ENCODE data around the gene NUP85. TPM values are rescaled to one million over a fixed set of nuclear protein-coding genes. Genes with fewer than 3 reads are reported as not detected.
A peak's percentile ranks its signal among the peaks of the same experiment; 100 is the strongest.

The NUP85 gene
- total and polyA plus RNA-seq, 2 experiments from 2014 or later = 59.4 to 114 TPM

DNA sequence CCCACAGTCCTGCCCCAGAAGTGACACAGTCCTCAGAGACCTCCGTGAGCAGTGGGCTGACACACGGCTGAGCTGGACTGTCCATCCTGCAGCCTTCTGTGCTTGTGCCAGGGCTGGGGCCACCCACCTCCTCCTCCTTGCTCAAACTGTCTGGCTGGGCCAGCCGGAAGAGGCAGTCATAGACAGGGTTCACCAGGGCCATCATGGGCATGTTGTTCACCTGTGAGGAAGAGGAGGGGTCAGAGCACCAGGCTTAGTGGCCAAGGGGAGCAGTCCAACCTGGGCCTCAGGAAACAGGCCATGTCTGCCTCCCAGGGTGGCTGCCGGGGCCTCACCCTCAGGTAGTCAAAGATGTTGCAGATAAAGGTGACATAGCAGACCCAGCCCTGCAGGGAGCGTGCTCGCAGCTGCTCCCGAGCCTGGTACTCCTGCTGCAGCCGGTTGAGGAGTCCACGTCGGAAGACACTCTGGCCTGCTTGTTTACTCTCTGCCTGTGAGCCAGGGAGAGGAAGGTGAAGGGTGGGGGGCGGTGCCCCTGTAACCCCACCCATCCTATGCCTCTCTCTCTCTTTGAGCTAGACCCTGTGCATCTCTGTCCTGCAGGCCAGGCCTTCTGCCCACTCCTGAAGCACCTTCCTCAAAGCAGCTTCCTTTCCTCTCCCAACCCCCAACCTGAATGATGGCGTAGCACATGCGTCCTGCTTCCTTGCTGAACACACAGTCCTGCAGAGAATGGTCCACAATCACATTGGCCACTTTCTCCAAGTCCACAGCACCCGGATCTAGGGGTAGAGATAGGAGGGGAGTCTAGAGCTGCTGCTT is 62.1 kb downstream of the NUP85 start (continued):
- TF ChIP-seq, protein P1, sequence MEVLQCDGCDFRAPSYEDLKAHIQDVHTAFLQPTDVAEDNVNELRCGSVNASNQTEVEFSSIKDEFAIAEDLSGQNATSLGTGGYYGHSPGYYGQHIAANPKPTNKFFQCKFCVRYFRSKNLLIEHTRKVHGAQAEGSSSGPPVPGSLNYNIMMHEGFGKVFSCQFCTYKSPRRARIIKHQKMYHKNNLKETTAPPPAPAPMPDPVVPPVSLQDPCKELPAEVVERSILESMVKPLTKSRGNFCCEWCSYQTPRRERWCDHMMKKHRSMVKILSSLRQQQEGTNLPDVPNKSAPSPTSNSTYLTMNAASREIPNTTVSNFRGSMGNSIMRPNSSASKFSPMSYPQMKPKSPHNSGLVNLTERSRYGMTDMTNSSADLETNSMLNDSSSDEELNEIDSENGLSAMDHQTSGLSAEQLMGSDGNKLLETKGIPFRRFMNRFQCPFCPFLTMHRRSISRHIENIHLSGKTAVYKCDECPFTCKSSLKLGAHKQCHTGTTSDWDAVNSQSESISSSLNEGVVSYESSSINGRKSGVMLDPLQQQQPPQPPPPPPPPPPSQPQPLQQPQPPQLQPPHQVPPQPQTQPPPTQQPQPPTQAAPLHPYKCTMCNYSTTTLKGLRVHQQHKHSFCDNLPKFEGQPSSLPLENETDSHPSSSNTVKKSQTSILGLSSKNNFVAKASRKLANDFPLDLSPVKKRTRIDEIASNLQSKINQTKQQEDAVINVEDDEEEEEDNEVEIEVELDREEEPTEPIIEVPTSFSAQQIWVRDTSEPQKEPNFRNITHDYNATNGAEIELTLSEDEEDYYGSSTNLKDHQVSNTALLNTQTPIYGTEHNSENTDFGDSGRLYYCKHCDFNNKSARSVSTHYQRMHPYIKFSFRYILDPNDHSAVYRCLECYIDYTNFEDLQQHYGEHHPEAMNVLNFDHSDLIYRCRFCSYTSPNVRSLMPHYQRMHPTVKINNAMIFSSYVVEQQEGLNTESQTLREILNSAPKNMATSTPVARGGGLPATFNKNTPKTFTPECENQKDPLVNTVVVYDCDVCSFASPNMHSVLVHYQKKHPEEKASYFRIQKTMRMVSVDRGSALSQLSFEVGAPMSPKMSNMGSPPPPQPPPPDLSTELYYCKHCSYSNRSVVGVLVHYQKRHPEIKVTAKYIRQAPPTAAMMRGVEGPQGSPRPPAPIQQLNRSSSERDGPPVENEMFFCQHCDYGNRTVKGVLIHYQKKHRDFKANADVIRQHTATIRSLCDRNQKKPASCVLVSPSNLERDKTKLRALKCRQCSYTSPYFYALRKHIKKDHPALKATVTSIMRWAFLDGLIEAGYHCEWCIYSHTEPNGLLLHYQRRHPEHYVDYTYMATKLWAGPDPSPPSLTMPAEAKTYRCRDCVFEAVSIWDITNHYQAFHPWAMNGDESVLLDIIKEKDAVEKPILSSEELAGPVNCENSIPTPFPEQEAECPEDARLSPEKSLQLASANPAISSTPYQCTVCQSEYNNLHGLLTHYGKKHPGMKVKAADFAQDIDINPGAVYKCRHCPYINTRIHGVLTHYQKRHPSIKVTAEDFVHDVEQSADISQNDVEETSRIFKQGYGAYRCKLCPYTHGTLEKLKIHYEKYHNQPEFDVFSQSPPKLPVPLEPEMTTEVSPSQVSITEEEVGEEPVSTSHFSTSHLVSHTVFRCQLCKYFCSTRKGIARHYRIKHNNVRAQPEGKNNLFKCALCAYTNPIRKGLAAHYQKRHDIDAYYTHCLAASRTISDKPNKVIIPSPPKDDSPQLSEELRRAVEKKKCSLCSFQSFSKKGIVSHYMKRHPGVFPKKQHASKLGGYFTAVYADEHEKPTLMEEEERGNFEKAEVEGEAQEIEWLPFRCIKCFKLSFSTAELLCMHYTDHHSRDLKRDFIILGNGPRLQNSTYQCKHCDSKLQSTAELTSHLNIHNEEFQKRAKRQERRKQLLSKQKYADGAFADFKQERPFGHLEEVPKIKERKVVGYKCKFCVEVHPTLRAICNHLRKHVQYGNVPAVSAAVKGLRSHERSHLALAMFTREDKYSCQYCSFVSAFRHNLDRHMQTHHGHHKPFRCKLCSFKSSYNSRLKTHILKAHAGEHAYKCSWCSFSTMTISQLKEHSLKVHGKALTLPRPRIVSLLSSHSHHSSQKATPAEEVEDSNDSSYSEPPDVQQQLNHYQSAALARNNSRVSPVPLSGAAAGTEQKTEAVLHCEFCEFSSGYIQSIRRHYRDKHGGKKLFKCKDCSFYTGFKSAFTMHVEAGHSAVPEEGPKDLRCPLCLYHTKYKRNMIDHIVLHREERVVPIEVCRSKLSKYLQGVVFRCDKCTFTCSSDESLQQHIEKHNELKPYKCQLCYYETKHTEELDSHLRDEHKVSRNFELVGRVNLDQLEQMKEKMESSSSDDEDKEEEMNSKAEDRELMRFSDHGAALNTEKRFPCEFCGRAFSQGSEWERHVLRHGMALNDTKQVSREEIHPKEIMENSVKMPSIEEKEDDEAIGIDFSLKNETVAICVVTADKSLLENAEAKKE (CRISPR knock-in tag; IDR thresholded peaks at IDR 0.05) = no peak
- TF ChIP-seq, protein P2, sequence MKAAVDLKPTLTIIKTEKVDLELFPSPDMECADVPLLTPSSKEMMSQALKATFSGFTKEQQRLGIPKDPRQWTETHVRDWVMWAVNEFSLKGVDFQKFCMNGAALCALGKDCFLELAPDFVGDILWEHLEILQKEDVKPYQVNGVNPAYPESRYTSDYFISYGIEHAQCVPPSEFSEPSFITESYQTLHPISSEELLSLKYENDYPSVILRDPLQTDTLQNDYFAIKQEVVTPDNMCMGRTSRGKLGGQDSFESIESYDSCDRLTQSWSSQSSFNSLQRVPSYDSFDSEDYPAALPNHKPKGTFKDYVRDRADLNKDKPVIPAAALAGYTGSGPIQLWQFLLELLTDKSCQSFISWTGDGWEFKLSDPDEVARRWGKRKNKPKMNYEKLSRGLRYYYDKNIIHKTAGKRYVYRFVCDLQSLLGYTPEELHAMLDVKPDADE (IDR thresholded peaks at IDR 0.05) = no peak
- TF ChIP-seq ZNF331 (CRISPR knock-in tag; IDR thresholded peaks at IDR 0.05; ENCODE audit: low read depth) (no peak), ZNF114 (CRISPR knock-in tag; IDR thresholded peaks at IDR 0.05) (no peak), EZH2 (IDR thresholded peaks at IDR 0.05; ENCODE audit: low read depth, unreplicated experiment) (no peak), POLR2AphosphoS5 (IDR thresholded peaks at IDR 0.05; ENCODE audit: low read depth) (peak; percentile 57; the same call in 1 of the 2 replicates)

DNA sequence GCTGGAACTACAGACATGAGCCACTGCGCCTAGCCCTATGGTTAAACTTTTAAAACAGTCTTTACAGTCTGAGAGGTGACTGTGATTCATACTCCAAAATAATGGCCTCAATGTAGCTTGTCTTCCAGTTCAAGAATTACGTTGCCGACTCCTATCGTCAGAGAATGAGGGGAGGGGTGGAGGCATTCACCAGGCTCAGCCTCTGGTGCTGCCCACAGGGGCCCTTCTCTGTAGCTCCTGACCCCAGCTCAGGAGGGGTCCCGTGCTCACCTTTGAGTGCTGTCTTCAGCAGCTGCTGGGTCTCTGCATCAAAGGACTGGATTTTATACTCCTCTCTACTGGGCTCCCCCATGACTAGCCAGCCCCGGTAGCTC is 64.4 kb downstream of the NUP85 start:
- Mint-ChIP-seq H3K4me1 (peaks cover 21% of the 10 kb centered on the region), H3K4me3 (peak overlapping the region; percentile 81), H3K27me3 (ENCODE audit: insufficient read depth, low read depth, poor library complexity) (peaks cover 17% of the 10 kb centered on the region), H3K36me3 (ENCODE audit: low read depth) (peaks cover 35% of the 10 kb centered on the region), H3K9me3 (no peaks in the 10 kb centered on the region), H3K27ac (no peak overlapping the region)
- ATAC-seq (peak; percentile 8), DNase-seq (ENCODE audit: low spot score) (no peak)
- peaks cover 10% of the 10 kb centered on the region for H3K4me1 ChIP-seq (ENCODE audit: insufficient read depth)
- H3K9me2 ChIP-seq (ENCODE audit: insufficient read depth) = no peaks in the 10 kb centered on the region
- peaks cover 12% of the 10 kb centered on the region for H3K36me3 ChIP-seq (ENCODE audit: insufficient read depth)
- H3F3A ChIP-seq (replicated peaks; ENCODE audit: low read depth) = peaks cover 49% of the 10 kb centered on the region
- peak overlapping the region; percentile 99 for H3K4me2 ChIP-seq
- H3K27me3 ChIP-seq (ENCODE audit: insufficient read depth) = no peaks in the 10 kb centered on the region
- TF ChIP-seq POLR2AphosphoS5 (IDR thresholded peaks at IDR 0.05; ENCODE audit: low read depth) (no peak), ZNF331 (CRISPR knock-in tag; IDR thresholded peaks at IDR 0.05; ENCODE audit: low read depth) (no peak), EZH2 (IDR thresholded peaks at IDR 0.05; ENCODE audit: low read depth, unreplicated experiment) (no peak)
- TF ChIP-seq, protein P3, sequence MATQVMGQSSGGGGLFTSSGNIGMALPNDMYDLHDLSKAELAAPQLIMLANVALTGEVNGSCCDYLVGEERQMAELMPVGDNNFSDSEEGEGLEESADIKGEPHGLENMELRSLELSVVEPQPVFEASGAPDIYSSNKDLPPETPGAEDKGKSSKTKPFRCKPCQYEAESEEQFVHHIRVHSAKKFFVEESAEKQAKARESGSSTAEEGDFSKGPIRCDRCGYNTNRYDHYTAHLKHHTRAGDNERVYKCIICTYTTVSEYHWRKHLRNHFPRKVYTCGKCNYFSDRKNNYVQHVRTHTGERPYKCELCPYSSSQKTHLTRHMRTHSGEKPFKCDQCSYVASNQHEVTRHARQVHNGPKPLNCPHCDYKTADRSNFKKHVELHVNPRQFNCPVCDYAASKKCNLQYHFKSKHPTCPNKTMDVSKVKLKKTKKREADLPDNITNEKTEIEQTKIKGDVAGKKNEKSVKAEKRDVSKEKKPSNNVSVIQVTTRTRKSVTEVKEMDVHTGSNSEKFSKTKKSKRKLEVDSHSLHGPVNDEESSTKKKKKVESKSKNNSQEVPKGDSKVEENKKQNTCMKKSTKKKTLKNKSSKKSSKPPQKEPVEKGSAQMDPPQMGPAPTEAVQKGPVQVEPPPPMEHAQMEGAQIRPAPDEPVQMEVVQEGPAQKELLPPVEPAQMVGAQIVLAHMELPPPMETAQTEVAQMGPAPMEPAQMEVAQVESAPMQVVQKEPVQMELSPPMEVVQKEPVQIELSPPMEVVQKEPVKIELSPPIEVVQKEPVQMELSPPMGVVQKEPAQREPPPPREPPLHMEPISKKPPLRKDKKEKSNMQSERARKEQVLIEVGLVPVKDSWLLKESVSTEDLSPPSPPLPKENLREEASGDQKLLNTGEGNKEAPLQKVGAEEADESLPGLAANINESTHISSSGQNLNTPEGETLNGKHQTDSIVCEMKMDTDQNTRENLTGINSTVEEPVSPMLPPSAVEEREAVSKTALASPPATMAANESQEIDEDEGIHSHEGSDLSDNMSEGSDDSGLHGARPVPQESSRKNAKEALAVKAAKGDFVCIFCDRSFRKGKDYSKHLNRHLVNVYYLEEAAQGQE (IDR thresholded peaks at IDR 0.05; ENCODE audit: unreplicated experiment) = no peak
- H3K27ac ChIP-seq (ENCODE audit: low read depth) = peak overlapping the region; percentile 66; the same call in 1 of the 2 replicates
- no peaks in the 10 kb centered on the region; the same call in 1 of the 2 replicates for H4K20me1 ChIP-seq (replicated peaks; ENCODE audit: insufficient read depth)
- H2AFZ ChIP-seq = peak overlapping the region; percentile 94
- no peaks in the 10 kb centered on the region for H3K79me2 ChIP-seq (replicated peaks; ENCODE audit: insufficient read depth)
- peak overlapping the region; percentile 99 for H3K4me3 ChIP-seq

All from GM23338 (cell line).